Astrocyte (in vitro differentiated cells and primary cell): ENCODE measurements around the gene P2RY8. TPM values are rescaled to one million over a fixed set of nuclear protein-coding genes. Genes with fewer than 3 reads are reported as not detected.

Experiments used
- DNase-seq: peaks from one replicate; pipeline ENCODE4 v3.0.0-alpha.2; 2010; ENCODE audit warnings: low read depth
- FAIRE-seq: peaks from 2 replicates; lab custom pipeline; 2011; peaks lifted over from hg19 to GRCh38; lab: Jason Lieb, UNC
- H2AFZ ChIP-seq: 2 replicates; pipeline ENCODE4 v1.6.0; 2012; ENCODE audit warnings: low read depth, low read length, inconsistent platforms
- H3K27ac ChIP-seq: 2 replicates; pipeline ENCODE4 v1.5.1; 2011; ENCODE audit warnings: low read depth, low read length, inconsistent platforms
- H3K27me3 ChIP-seq: 2 replicates; pipeline ENCODE4 v1.6.0; 2011; ENCODE audit warnings: low read length, inconsistent platforms; ENCODE audit not compliant: insufficient read depth
- H3K36me3 ChIP-seq: 2 replicates; pipeline ENCODE4 v1.5.1; 2011; ENCODE audit warnings: low read length, inconsistent platforms; ENCODE audit not compliant: insufficient read depth
- H3K4me1 ChIP-seq: 2 replicates; pipeline ENCODE4 v1.5.1; 2011; ENCODE audit warnings: low read length, inconsistent platforms; ENCODE audit not compliant: insufficient read depth
- H3K4me2 ChIP-seq: 2 replicates; pipeline ENCODE4 v1.6.0; 2012; ENCODE audit warnings: low read length, inconsistent platforms
- H3K4me3 ChIP-seq: 2 replicates; pipeline ENCODE4 v1.5.1; 2011; ENCODE audit warnings: low read depth, mild to moderate bottlenecking, low read length, inconsistent platforms; ENCODE audit not compliant: insufficient read depth
- H3K79me2 ChIP-seq: 2 replicates; pipeline ENCODE4 v1.6.0; 2012; ENCODE audit warnings: mild to moderate bottlenecking, low read length, inconsistent platforms; ENCODE audit not compliant: insufficient read depth
- H3K9ac ChIP-seq: 2 replicates; pipeline ENCODE4 v1.6.0; 2012; ENCODE audit warnings: mild to moderate bottlenecking, low read length, inconsistent platforms
- H3K9me3 ChIP-seq: 2 replicates; pipeline ENCODE4 v1.5.1; 2012; ENCODE audit warnings: low read depth, mild to moderate bottlenecking, low read length, inconsistent platforms; ENCODE audit not compliant: insufficient read depth
- H4K20me1 ChIP-seq: 2 replicates; pipeline ENCODE4 v1.6.0; 2012; ENCODE audit warnings: low read length, inconsistent platforms; ENCODE audit not compliant: insufficient read depth
- H3K27ac Mint-ChIP-seq: one replicate; pipeline ENCODE4 v1.8.0; 2021; ENCODE audit warnings: mild to moderate bottlenecking, mixed read lengths; ENCODE audit not compliant: unreplicated experiment
- H3K27me3 Mint-ChIP-seq: one replicate; pipeline ENCODE4 v1.8.0; 2021; ENCODE audit warnings: low read depth, mixed read lengths; ENCODE audit not compliant: unreplicated experiment
- H3K36me3 Mint-ChIP-seq: one replicate; pipeline ENCODE4 v1.8.0; 2021; ENCODE audit warnings: low read depth, mixed read lengths; ENCODE audit not compliant: unreplicated experiment
- H3K4me1 Mint-ChIP-seq: one replicate; pipeline ENCODE4 v1.8.0; 2021; ENCODE audit warnings: low read depth, mixed read lengths; ENCODE audit not compliant: unreplicated experiment
- H3K4me3 Mint-ChIP-seq: one replicate; pipeline ENCODE4 v1.8.0; 2021; ENCODE audit warnings: mild to moderate bottlenecking, moderate library complexity, mixed read lengths; ENCODE audit not compliant: unreplicated experiment
- H3K9me3 Mint-ChIP-seq: one replicate; pipeline ENCODE4 v1.8.0; 2021; ENCODE audit warnings: mild to moderate bottlenecking, mixed read lengths; ENCODE audit not compliant: unreplicated experiment
- CTCF ChIP-seq: IDR thresholded peaks from 2 replicates; pipeline ENCODE4 v1.5.1; 2011; ENCODE audit warnings: low read depth, mild to moderate bottlenecking, inconsistent platforms, low read length, moderate library complexity; ENCODE audit not compliant: insufficient read depth
- EZH2 ChIP-seq: IDR thresholded peaks from 2 replicates; pipeline ENCODE4 v1.6.1; 2012; ENCODE audit warnings: mild to moderate bottlenecking, low read length, inconsistent platforms; ENCODE audit not compliant: insufficient read depth
- total RNA-seq: library from RNA; stranded (reverse); gene quantifications from 2 replicates; pipeline ENCODE4 v1.2.1, GENCODE V29; 2021

P2RY8 gene
- total RNA-seq, 1 donor from 2014 or later = not detected

- peaks cover 5% of the 10 kb centered on the region for H3K27me3 Mint-ChIP-seq
- H3K4me1 Mint-ChIP-seq = no peaks in the 10 kb centered on the region
- Histone ChIP-seq H3K27ac (no peak overlapping the region), H3K9ac (no peak overlapping the region), H3K79me2 (no peaks in the 10 kb centered on the region), H3K9me3 (no peaks in the 10 kb centered on the region), H4K20me1 (no peaks in the 10 kb centered on the region), H3K36me3 (no peaks in the 10 kb centered on the region), H3K27me3 (no peaks in the 10 kb centered on the region), H2AFZ (no peak overlapping the region), H3K4me2 (no peak overlapping the region), H3K4me3 (no peak overlapping the region), H3K4me1 (no peaks in the 10 kb centered on the region)
- no peaks in the 10 kb centered on the region for H3K36me3 Mint-ChIP-seq
- H3K4me3 Mint-ChIP-seq = no peak overlapping the region
- FAIRE-seq (no peak), DNase-seq (no peak)
- TF ChIP-seq CTCF (no peak), EZH2 (no peak)
- no peak overlapping the region for H3K27ac Mint-ChIP-seq
- H3K9me3 Mint-ChIP-seq = peaks cover 13% of the 10 kb centered on the region
Observed at GRCh38 chrX:1555370-1555769, 18.4 kb upstream of the P2RY8 start.

- no peak overlapping the region for H2AFZ ChIP-seq
- Mint-ChIP-seq H3K4me1 (no peaks in the 10 kb centered on the region), H3K27ac (no peak overlapping the region), H3K4me3 (no peak overlapping the region), H3K9me3 (peaks cover 13% of the 10 kb centered on the region), H3K27me3 (peaks cover 5% of the 10 kb centered on the region), H3K36me3 (no peaks in the 10 kb centered on the region)
- no peaks in the 10 kb centered on the region for H3K9me3 ChIP-seq
- no peaks in the 10 kb centered on the region for H3K27me3 ChIP-seq
- no peak for FAIRE-seq
- no peak overlapping the region for H3K9ac ChIP-seq
- no peaks in the 10 kb centered on the region for H3K79me2 ChIP-seq
- H3K4me3 ChIP-seq = no peak overlapping the region
- no peak overlapping the region for H3K27ac ChIP-seq
- no peaks in the 10 kb centered on the region for H4K20me1 ChIP-seq
- no peak overlapping the region for H3K4me2 ChIP-seq
- no peak for DNase-seq
- no peak for TF ChIP-seq CTCF
- TF ChIP-seq EZH2 = no peak
- H3K36me3 ChIP-seq = no peaks in the 10 kb centered on the region
- no peaks in the 10 kb centered on the region for H3K4me1 ChIP-seq
Observed at GRCh38 chrX:1554469-1555210, 17.7 kb upstream of the P2RY8 start.

- Histone ChIP-seq H3K9ac (no peak overlapping the region), H3K4me1 (no peaks in the 10 kb centered on the region), H3K27ac (no peak overlapping the region), H3K79me2 (no peaks in the 10 kb centered on the region), H3K9me3 (no peaks in the 10 kb centered on the region), H2AFZ (no peak overlapping the region), H3K36me3 (no peaks in the 10 kb centered on the region), H4K20me1 (no peaks in the 10 kb centered on the region), H3K4me2 (no peak overlapping the region), H3K27me3 (no peaks in the 10 kb centered on the region), H3K4me3 (no peak overlapping the region)
- peaks cover 5% of the 10 kb centered on the region for H3K27me3 Mint-ChIP-seq
- no peak for TF ChIP-seq CTCF
- no peak for TF ChIP-seq EZH2
- no peak overlapping the region for H3K4me3 Mint-ChIP-seq
- no peak for DNase-seq
- no peak for FAIRE-seq
- no peaks in the 10 kb centered on the region for H3K4me1 Mint-ChIP-seq
- peaks cover 16% of the 10 kb centered on the region for H3K9me3 Mint-ChIP-seq
- H3K27ac Mint-ChIP-seq = no peak overlapping the region
- peaks cover 2% of the 10 kb centered on the region for H3K36me3 Mint-ChIP-seq
Observed at GRCh38 chrX:1551959-1552546, 15.1 kb upstream of the P2RY8 start.
